Measurements from ENCODE around the gene C9orf50. TPM values are rescaled to one million over a fixed set of nuclear protein-coding genes. Genes with fewer than 3 reads are reported as not detected.

The C9orf50 gene
- total RNA-seq, 1 donor from 2014 or later = not detected

DNA sequence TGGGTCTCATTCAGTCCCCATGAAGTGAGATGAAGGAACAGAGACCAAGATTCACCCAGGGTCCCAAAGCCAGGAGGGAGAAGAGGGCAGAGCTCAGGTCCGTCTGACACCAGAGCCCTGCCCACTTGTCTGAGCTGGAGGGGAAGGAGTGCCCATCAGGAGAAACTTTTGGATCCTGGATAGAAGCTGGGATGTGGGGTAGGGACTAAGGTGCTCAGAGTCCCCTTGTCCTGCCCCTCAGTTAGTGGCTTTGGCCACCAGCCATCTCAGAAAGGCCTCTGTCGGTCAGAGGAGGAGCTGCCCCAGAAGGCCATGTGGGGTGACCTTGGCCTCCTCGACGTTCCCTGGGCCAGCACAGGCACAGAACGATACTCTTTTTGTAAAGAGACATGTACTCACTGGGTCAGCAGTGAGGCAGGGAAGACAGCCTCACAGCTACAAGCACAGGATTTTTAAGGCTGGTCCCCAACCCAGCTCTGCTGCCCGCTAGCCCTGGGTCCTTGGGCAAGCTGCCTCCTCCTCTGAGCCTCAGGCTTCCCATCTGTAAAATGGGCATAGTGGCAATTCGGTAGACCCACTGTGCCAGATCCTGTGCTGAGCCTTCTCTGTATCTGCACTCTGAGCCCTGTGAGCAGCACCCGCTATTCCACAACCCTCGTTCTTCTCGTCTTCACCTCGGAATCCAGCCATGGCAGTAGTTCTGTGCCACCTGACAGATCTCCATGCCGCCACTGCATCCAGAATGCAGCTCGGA lies 49.4 kb downstream of the C9orf50 start:
- Histone ChIP-seq H3K4me1 (peaks cover 8 to 18% of the 10 kb centered on the region in 2 donors), H3K4me3 (no peak overlapping the region), H3K27ac (peak overlapping the region; percentile 78 to 80), H3K27me3 (no peaks in the 10 kb centered on the region), H3K9me3 (no peaks in the 10 kb centered on the region), H3K36me3 (no peaks in the 10 kb centered on the region)
- DNase-seq (ENCODE audit: low spot score in 2 of 2) = no peak
- intact Hi-C loops (cut with DNase I) = loop anchor here (2.0 kb wide), 1 partner anchor 75 kb away; no protein-coding TSS in a partner anchor
- TF ChIP-seq, protein P1, sequence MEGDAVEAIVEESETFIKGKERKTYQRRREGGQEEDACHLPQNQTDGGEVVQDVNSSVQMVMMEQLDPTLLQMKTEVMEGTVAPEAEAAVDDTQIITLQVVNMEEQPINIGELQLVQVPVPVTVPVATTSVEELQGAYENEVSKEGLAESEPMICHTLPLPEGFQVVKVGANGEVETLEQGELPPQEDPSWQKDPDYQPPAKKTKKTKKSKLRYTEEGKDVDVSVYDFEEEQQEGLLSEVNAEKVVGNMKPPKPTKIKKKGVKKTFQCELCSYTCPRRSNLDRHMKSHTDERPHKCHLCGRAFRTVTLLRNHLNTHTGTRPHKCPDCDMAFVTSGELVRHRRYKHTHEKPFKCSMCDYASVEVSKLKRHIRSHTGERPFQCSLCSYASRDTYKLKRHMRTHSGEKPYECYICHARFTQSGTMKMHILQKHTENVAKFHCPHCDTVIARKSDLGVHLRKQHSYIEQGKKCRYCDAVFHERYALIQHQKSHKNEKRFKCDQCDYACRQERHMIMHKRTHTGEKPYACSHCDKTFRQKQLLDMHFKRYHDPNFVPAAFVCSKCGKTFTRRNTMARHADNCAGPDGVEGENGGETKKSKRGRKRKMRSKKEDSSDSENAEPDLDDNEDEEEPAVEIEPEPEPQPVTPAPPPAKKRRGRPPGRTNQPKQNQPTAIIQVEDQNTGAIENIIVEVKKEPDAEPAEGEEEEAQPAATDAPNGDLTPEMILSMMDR (IDR thresholded peaks at IDR 0.05) = no peak

- H3K27ac ChIP-seq = peak overlapping the region; percentile 78 to 80
- H3K4me1 ChIP-seq = peaks cover 8 to 18% of the 10 kb centered on the region in 2 donors
- intact Hi-C loops (cut with DNase I) = loop anchor here (2.0 kb wide), 1 partner anchor 74 kb away; no protein-coding TSS in a partner anchor
- DNase-seq (ENCODE audit: low spot score in 2 of 2) = peak in 1 of 2 donors; percentile 84
- H3K36me3 ChIP-seq = no peaks in the 10 kb centered on the region
- no peaks in the 10 kb centered on the region for H3K9me3 ChIP-seq
- H3K27me3 ChIP-seq = no peaks in the 10 kb centered on the region
- H3K4me3 ChIP-seq = no peak overlapping the region
- TF ChIP-seq, protein P1 (IDR thresholded peaks at IDR 0.05) = no peak
Observed at GRCh38 chr9:129570450-129571297, 50.2 kb downstream of the C9orf50 start.

- H3K36me3 ChIP-seq = no peaks in the 10 kb centered on the region
- H3K4me3 ChIP-seq = peak overlapping the region in 1 of 2 donors; percentile 66
- no peaks in the 10 kb centered on the region for H3K27me3 ChIP-seq
- intact Hi-C loops (cut with DNase I) = loop anchor here (2.0 kb wide), 3 partner anchors 27 to 73 kb away; no protein-coding TSS in a partner anchor
- H3K4me1 ChIP-seq = peaks cover 8 to 18% of the 10 kb centered on the region in 2 donors
- no peaks in the 10 kb centered on the region for H3K9me3 ChIP-seq
- no peak for DNase-seq (ENCODE audit: low spot score in 2 of 2)
- peak overlapping the region; percentile 78 to 80 for H3K27ac ChIP-seq
- TF ChIP-seq, protein P1 (IDR thresholded peaks at IDR 0.05) = peak; percentile 16 to 30 (median 29)
Observed at GRCh38 chr9:129569502-129570449, 51.1 kb downstream of the C9orf50 start.

- DNase-seq (ENCODE audit: low spot score in 2 of 2) = no peak
- no peaks in the 10 kb centered on the region for H3K27me3 ChIP-seq
- H3K27ac ChIP-seq = peak overlapping the region; percentile 78 to 80
- intact Hi-C loops (cut with DNase I) = loop anchor here (1.0 to 2.0 kb wide), 3 partner anchors 19 to 38 kb away; no protein-coding TSS in a partner anchor
- H3K4me1 ChIP-seq = peaks cover 8 to 18% of the 10 kb centered on the region in 2 donors
- TF ChIP-seq, protein P1 (IDR thresholded peaks at IDR 0.05) = peak in 1 of 3 experiments; percentile 9
- peak overlapping the region; percentile 54 to 66 for H3K4me3 ChIP-seq
- no peaks in the 10 kb centered on the region for H3K9me3 ChIP-seq
- no peaks in the 10 kb centered on the region for H3K36me3 ChIP-seq
Observed at GRCh38 chr9:129568560-129569501, 52.1 kb downstream of the C9orf50 start.
